GM12873 (cell line): ENCODE results near the gene CA5A.

Experiments used
- TF ChIP-seq, protein P1 (sequence below): IDR thresholded peaks from 2 replicates; pipeline ENCODE4 v1.5.1; 2012; ENCODE audit warnings: low read depth, mild to moderate bottlenecking, moderate library complexity, low read length, control low read depth; ENCODE audit not compliant: insufficient read depth; ENCODE audit errors: missing control alignments

The CA5A gene

GRCh38 chr16:87914812-87915211, 21.5 kb downstream of the CA5A start:
- TF ChIP-seq, protein P1, sequence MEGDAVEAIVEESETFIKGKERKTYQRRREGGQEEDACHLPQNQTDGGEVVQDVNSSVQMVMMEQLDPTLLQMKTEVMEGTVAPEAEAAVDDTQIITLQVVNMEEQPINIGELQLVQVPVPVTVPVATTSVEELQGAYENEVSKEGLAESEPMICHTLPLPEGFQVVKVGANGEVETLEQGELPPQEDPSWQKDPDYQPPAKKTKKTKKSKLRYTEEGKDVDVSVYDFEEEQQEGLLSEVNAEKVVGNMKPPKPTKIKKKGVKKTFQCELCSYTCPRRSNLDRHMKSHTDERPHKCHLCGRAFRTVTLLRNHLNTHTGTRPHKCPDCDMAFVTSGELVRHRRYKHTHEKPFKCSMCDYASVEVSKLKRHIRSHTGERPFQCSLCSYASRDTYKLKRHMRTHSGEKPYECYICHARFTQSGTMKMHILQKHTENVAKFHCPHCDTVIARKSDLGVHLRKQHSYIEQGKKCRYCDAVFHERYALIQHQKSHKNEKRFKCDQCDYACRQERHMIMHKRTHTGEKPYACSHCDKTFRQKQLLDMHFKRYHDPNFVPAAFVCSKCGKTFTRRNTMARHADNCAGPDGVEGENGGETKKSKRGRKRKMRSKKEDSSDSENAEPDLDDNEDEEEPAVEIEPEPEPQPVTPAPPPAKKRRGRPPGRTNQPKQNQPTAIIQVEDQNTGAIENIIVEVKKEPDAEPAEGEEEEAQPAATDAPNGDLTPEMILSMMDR: no peak

DNA sequence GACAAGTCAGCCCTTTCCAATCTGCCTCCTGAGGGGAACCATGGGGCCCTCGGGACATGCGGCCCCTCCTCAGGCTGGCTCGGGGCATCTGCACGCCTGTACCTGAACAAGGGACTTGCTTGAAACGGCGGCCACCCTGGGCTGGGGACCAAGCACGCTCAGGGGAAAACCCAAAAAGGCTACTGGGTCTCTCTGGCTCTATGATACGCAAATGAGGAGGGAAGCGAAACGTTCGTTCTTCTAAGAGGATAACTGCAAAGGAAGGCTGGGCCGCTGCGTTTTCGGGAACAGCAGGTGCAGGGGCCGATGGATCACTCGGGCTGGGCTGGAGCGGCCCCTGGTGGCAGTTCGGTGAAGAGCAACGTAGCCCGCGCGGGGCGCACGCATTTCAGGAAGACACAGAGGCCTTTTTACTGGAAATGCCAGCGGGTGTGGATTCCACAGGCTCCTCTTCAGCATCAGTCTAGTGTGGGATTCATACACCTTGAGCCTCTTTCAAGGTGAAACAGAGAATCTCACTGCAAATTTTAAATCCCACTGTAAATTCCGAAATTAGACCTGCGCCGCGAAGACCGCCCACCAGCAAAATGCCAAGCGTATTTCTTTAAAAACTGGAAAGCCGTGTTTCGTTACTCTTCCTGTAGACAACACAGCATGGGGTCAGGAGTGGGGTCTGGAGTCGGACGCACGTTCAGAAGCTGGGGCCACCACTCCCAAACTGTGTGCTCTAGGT, 27.0 kb downstream of the CA5A start:
- TF ChIP-seq, protein P1: peak; percentile 86

DNA sequence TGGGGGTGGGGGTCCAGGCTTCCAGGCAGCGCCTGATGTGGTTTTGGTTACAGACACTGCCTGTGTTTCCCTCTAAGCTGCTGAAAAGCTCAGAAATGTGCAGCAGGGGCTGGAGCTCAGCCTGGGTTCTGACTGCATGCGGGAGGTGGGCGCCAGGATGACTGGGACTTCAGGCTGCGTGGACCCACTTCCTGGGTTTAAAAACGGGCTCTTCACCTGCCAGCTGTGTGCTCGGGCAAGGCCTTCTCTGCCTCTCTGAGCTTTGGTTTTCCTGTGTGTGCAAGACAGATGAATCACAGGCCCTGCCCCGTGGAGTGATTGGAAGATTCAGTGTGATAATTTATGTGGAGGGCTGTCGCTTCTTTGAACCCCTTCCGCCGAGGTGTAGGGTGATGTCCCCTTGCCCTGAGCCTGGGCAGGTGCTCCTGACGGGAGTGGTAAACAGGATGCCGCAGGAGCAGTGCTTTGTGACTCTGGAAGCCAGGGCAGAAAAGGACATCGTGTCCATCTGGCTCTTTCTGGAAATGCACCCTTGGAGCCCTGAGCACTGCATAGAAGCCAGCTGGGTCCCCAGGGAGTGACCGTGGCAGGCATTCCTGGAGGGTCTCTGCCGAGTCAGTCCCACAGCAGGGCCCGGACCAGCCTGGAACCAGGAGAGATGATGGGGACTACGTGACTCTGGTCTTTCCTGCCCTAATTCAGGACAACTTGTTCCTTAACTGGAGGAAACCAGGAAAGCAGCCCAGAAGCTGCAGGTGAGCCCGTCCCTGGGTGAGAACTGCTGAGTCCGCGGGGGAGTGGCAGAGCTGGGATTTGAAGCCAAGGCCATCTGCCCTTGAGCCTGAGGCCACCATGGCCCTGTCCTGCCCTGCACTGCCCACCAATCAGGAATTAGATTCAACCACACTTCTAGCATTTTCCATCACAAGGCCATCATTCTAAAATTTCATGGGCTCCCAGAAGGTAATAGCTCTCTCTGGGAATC, 38.5 kb downstream of the CA5A start:
- TF ChIP-seq, protein P1: no peak

DNA sequence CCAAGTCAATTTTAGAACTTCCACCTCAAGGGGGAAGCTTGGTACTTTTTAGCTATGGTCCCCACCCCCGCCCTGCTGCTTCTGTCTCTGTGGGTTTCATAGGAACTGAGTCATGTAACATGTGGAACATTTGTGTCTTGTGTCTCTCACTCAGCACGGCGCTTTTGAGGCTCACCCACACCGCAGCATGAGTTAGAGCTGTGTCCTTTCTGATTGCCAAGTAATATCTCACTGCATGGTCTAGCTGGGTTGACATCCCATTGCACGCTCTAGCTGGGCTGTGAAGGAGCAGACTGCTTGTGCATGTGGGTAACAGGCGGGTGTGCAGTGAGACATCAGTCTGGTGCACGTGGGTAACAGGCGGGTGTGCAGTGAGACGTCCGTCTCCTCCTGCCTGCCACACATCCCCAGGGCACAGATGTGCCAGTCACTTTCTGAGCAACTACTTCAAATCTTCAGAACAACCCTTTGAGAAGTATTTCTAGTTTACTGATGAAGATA, 40.6 kb downstream of the CA5A start:
- TF ChIP-seq, protein P1: no peak

DNA sequence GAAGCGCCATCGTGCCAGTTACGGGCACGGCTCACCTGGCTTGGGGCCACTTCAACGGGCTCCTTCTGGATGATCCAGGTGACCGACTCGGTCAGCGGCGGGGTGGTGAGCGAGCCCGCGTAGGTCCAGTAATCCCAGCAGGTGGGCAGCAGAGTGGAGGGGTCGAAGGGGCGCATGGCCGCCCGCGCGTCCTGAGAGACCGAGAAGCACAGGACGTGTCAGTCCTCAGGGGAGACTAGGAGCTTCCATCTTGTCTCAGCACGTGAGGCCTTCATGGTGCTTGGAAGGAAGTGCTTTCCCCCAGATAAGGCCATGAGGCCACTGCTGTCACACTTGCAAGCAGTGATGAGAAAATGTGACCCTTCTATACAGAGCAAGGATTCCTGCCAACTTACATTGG, 44.6 kb downstream of the CA5A start:
- TF ChIP-seq, protein P1: no peak

DNA sequence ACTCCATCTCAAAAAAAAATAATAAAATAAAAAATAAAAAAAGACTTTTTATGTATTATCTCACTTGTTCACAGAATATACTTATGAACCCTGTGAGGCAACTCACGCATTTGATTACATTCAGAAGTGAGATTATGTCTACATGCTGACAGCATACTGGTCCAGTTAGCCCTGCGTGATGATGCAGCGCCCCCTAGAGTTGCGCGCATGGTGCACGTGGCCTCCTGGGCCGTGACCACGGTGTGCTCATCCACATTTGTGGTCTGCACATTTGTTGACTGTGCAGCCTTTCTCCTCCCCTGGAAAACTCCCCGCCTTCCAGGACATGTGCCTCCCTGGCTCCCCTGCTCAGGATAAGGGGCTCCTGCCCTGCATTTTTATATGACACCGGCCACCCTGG, 46.6 kb downstream of the CA5A start:
- TF ChIP-seq, protein P1: peak; percentile 20
